HG03159 (cell line): ENCODE results near the gene PRDM10.
A peak's percentile ranks its signal among the peaks of the same experiment; 100 is the strongest.
"Not testable (repeated sequence)": the region's sequence is repeated elsewhere in the genome, so short reads cannot be mapped to it uniquely, and the experiment has no call there.

Source experiments
- ATAC-seq: cut with Tn5 transposase; IDR thresholded peaks from one replicate; pipeline ENCODE4 v1.9.1; 2021; ENCODE audit warnings: mild to moderate bottlenecking, moderate library complexity; ENCODE audit not compliant: unreplicated experiment

The PRDM10 gene

GRCh38 chr11:129918361-129918760, 84.3 kb downstream of the PRDM10 start:
- no peak for ATAC-seq

GRCh38 chr11:129917231-129917630, 85.4 kb downstream of the PRDM10 start:
- ATAC-seq = no peak

- ATAC-seq = no peak
Measured at GRCh38 chr11:129911298-129911697, 91.3 kb downstream of the PRDM10 start.

- ATAC-seq = no peak
Measured at GRCh38 chr11:129910360-129910759, 92.3 kb downstream of the PRDM10 start.

GRCh38 chr11:129905402-129905801, 97.2 kb downstream of the PRDM10 start:
- no peak for ATAC-seq

- no peak for ATAC-seq
Measured at GRCh38 chr11:129896062-129896461, 106.6 kb downstream of the PRDM10 start.

GRCh38 chr11:129895126-129896041, 107.3 kb downstream of the PRDM10 start, which contains the start of gene NFRKB:
NFRKB (minus strand) TSS chr11:129895578; CDS start chr11:129892849, 2,729 bp downstream.
- peak; percentile 96 for ATAC-seq

GRCh38 chr11:129894278-129895125, 108.1 kb downstream of the PRDM10 start:
- ATAC-seq = no peak

GRCh38 chr11:129888451-129888850, 114.2 kb downstream of the PRDM10 start:
- ATAC-seq = no peak

- no peak for ATAC-seq
Measured at GRCh38 chr11:129885381-129885780, 117.3 kb downstream of the PRDM10 start.

- no peak for ATAC-seq
Measured at GRCh38 chr11:129884581-129884980, 118.1 kb downstream of the PRDM10 start.

GRCh38 chr11:129881570-129882170, 121.0 kb downstream of the PRDM10 start:
- ATAC-seq = no peak

GRCh38 chr11:129880311-129880710, 122.3 kb downstream of the PRDM10 start:
- no peak for ATAC-seq

- no peak for ATAC-seq
Measured at GRCh38 chr11:129871914-129872313, 130.7 kb downstream of the PRDM10 start.

GRCh38 chr11:129868626-129869025, 134.0 kb downstream of the PRDM10 start:
- not testable (repeated sequence) for ATAC-seq

GRCh38 chr11:129866311-129866710, 136.3 kb downstream of the PRDM10 start:
- no peak for ATAC-seq

- ATAC-seq = no peak
Measured at GRCh38 chr11:129865701-129866100, 136.9 kb downstream of the PRDM10 start.

- ATAC-seq = no peak
Measured at GRCh38 chr11:129864811-129865210, 137.8 kb downstream of the PRDM10 start.

- no peak for ATAC-seq
Measured at GRCh38 chr11:129861702-129862522, 140.7 kb downstream of the PRDM10 start.

GRCh38 chr11:129856036-129856435, 146.6 kb downstream of the PRDM10 start:
- no peak for ATAC-seq
